Subcutaneous abdominal adipose tissue (tissue), 5 donors: ENCODE data around the gene ZNF23.
A peak's percentile ranks its signal among the peaks of the same experiment; 100 is the strongest.

Source experiments
- H3K27ac ChIP-seq: one replicate; pipeline ENCODE4 v1.7.0; 2013; ENCODE audit warnings: low read depth, mild to moderate bottlenecking, inconsistent platforms, low read length, moderate library complexity
- H3K27me3 ChIP-seq, 5 donors: one replicate each; pipeline ENCODE4 v1.7.0; 2013; ENCODE audit warnings: low read length in 5 of 5, inconsistent platforms in 1 of 5; ENCODE audit not compliant: control insufficient read depth in 5 of 5, insufficient read depth in 4 of 5
- H3K36me3 ChIP-seq, 5 donors: one replicate each; pipeline ENCODE4 v1.7.0; 2013; ENCODE audit warnings: low read length in 5 of 5; ENCODE audit not compliant: control insufficient read depth in 5 of 5, insufficient read depth in 5 of 5
- H3K4me1 ChIP-seq, 5 donors: one replicate each; pipeline ENCODE4 v1.7.0; 2013; ENCODE audit warnings: low read length in 5 of 5, mild to moderate bottlenecking in 3 of 5, moderate library complexity in 1 of 5; ENCODE audit not compliant: control insufficient read depth in 5 of 5, insufficient read depth in 5 of 5
- H3K4me3 ChIP-seq, 5 donors: one replicate each; pipeline ENCODE4 v1.7.0; 2013; ENCODE audit warnings: low read length in 5 of 5, low read depth in 1 of 5
- H3K9ac ChIP-seq, 5 donors: one replicate each; pipeline ENCODE4 v1.7.0; 2013; ENCODE audit warnings: low read length in 5 of 5, mild to moderate bottlenecking in 4 of 5, moderate library complexity in 3 of 5
- H3K9me3 ChIP-seq, 5 donors: one replicate each; pipeline ENCODE4 v1.7.0; 2013; ENCODE audit warnings: low read length in 5 of 5; ENCODE audit not compliant: control insufficient read depth in 5 of 5
- donor health status: healthy.
- donor health status: healthy.
- donor health status: healthy.
- donor health status: healthy.
- donor health status: healthy.

Gene ZNF23

GRCh38 chr16:71431176-71431575, 30.9 kb downstream of the ZNF23 start:
- Histone ChIP-seq H3K36me3 (no peaks in the 10 kb centered on the region), H3K27ac (no peak overlapping the region), H3K4me1 (peaks cover 0 to 8% (median 3%) of the 10 kb centered on the region in 5 donors), H3K4me3 (no peak overlapping the region), H3K9ac (no peak overlapping the region), H3K27me3 (peaks cover 3 to 20% (median 16%) of the 10 kb centered on the region in 5 donors), H3K9me3 (peaks cover 0 to 2% (median 0%) of the 10 kb centered on the region in 5 donors)

- Histone ChIP-seq H3K9me3 (peaks cover 0 to 2% (median 0%) of the 10 kb centered on the region in 5 donors), H3K9ac (no peak overlapping the region), H3K4me3 (no peak overlapping the region), H3K27ac (no peak overlapping the region), H3K36me3 (no peaks in the 10 kb centered on the region), H3K27me3 (peaks cover 7 to 25% (median 20%) of the 10 kb centered on the region in 5 donors), H3K4me1 (peaks cover 0 to 10% (median 3%) of the 10 kb centered on the region in 5 donors)
These were observed 31.3 kb downstream of the ZNF23 start for GRCh38 chr16:71430744-71431143.

- Histone ChIP-seq H3K36me3 (no peaks in the 10 kb centered on the region), H3K9ac (no peak overlapping the region), H3K27ac (no peak overlapping the region), H3K9me3 (peaks cover 0 to 2% (median 0%) of the 10 kb centered on the region in 5 donors), H3K4me3 (no peak overlapping the region), H3K27me3 (peaks cover 11 to 31% (median 25%) of the 10 kb centered on the region in 5 donors), H3K4me1 (peaks cover 0 to 7% (median 2%) of the 10 kb centered on the region in 5 donors)
These were observed 32.5 kb downstream of the ZNF23 start for GRCh38 chr16:71429581-71429980.

- Histone ChIP-seq H3K9me3 (peaks cover 0 to 2% (median 0%) of the 10 kb centered on the region in 5 donors), H3K4me3 (no peak overlapping the region), H3K9ac (no peak overlapping the region), H3K27me3 (peaks cover 13 to 35% (median 30%) of the 10 kb centered on the region in 5 donors), H3K4me1 (peaks cover 0 to 4% (median 0%) of the 10 kb centered on the region in 5 donors), H3K36me3 (no peaks in the 10 kb centered on the region), H3K27ac (no peak overlapping the region)
These were observed 33.2 kb downstream of the ZNF23 start for GRCh38 chr16:71428883-71429282.

- Histone ChIP-seq H3K4me1 (peaks cover 0 to 4% (median 0%) of the 10 kb centered on the region in 5 donors), H3K4me3 (no peak overlapping the region), H3K36me3 (no peaks in the 10 kb centered on the region), H3K9ac (no peak overlapping the region), H3K9me3 (peaks cover 0 to 2% (median 0%) of the 10 kb centered on the region in 5 donors), H3K27ac (no peak overlapping the region), H3K27me3 (peaks cover 13 to 38% (median 30%) of the 10 kb centered on the region in 5 donors)
These were observed 33.7 kb downstream of the ZNF23 start for GRCh38 chr16:71428385-71428784.

- no peak overlapping the region for H3K4me3 ChIP-seq
- no peak overlapping the region for H3K27ac ChIP-seq
- peaks cover 13 to 38% (median 30%) of the 10 kb centered on the region in 5 donors for H3K27me3 ChIP-seq
These were observed 35.0 kb downstream of the ZNF23 start for GRCh38 chr16:71426880-71427615.

GRCh38 chr16:71426069-71426879, 35.8 kb downstream of the ZNF23 start:
- Histone ChIP-seq H3K27ac (no peak overlapping the region), H3K4me1 (peaks cover 0 to 4% (median 0%) of the 10 kb centered on the region in 5 donors), H3K36me3 (no peaks in the 10 kb centered on the region), H3K4me3 (peak overlapping the region in 1 of 5 donors; percentile 22), H3K9ac (no peak overlapping the region), H3K27me3 (peaks cover 15 to 37% (median 30%) of the 10 kb centered on the region in 5 donors), H3K9me3 (peaks cover 0 to 2% (median 0%) of the 10 kb centered on the region in 5 donors)

More at GRCh38 chr16:71426880-71427615, 35.0 kb downstream of the ZNF23 start:
- H3K36me3 ChIP-seq: no peaks in the 10 kb centered on the region
- H3K9ac ChIP-seq: no peak overlapping the region
- peaks cover 0 to 2% (median 0%) of the 10 kb centered on the region in 5 donors for H3K9me3 ChIP-seq
- peaks cover 0 to 4% (median 0%) of the 10 kb centered on the region in 5 donors for H3K4me1 ChIP-seq

GRCh38 chr16:71425746-71426068, 36.3 kb downstream of the ZNF23 start:
- H3K27me3 ChIP-seq: peaks cover 15 to 34% (median 26%) of the 10 kb centered on the region in 5 donors
- no peak overlapping the region for H3K4me3 ChIP-seq
- no peak overlapping the region for H3K9ac ChIP-seq
- no peaks in the 10 kb centered on the region for H3K36me3 ChIP-seq
- H3K4me1 ChIP-seq: peaks cover 0 to 4% (median 0%) of the 10 kb centered on the region in 5 donors
- peaks cover 0 to 2% (median 0%) of the 10 kb centered on the region in 5 donors for H3K9me3 ChIP-seq
- no peak overlapping the region for H3K27ac ChIP-seq

GRCh38 chr16:71424626-71425025, 37.4 kb downstream of the ZNF23 start:
- Histone ChIP-seq H3K36me3 (no peaks in the 10 kb centered on the region), H3K27ac (no peak overlapping the region), H3K4me1 (peaks cover 0 to 4% (median 0%) of the 10 kb centered on the region in 5 donors), H3K27me3 (peaks cover 15 to 29% (median 23%) of the 10 kb centered on the region in 5 donors), H3K4me3 (no peak overlapping the region), H3K9ac (no peak overlapping the region), H3K9me3 (peaks cover 0 to 2% (median 0%) of the 10 kb centered on the region in 5 donors)

GRCh38 chr16:71423865-71424264, 38.2 kb downstream of the ZNF23 start:
- H3K4me1 ChIP-seq: peaks cover 0 to 4% (median 0%) of the 10 kb centered on the region in 5 donors
- H3K9me3 ChIP-seq: no peaks in the 10 kb centered on the region
- no peaks in the 10 kb centered on the region for H3K36me3 ChIP-seq
- H3K27ac ChIP-seq: no peak overlapping the region
- H3K27me3 ChIP-seq: peaks cover 15 to 25% (median 22%) of the 10 kb centered on the region in 5 donors
- no peak overlapping the region for H3K9ac ChIP-seq
- no peak overlapping the region for H3K4me3 ChIP-seq
